Measurements from ENCODE around the gene PTN.

GRCh38 chr7:137242616-137243015 is 100.9 kb downstream of the PTN start:
- TF ChIP-seq CTCF (IDR thresholded peaks at IDR 0.05): no peak
- no peak for TF ChIP-seq EZH2phosphoT487 (IDR thresholded peaks at IDR 0.05)
